Mesenteric fat pad (tissue), 1 donor: Measurements from ENCODE around the gene RFPL2. TPM values are rescaled to one million over a fixed set of nuclear protein-coding genes. Genes with fewer than 3 reads are reported as not detected.
"Not testable (repeated sequence)": the region's sequence is repeated elsewhere in the genome, so short reads cannot be mapped to it uniquely, and the experiment has no call there.

Source experiments
- DNase-seq: peaks from one replicate; pipeline ENCODE4 v3.0.0-alpha.2; 2020; ENCODE audit warnings: low spot score
- total RNA-seq: library from RNA; stranded (reverse); fragmentation: NEBNext Ultra II Directional; extraction: Animal tissue kit (Norgen Biotek cat#: 25700); gene quantifications from one replicate; pipeline ENCODE4 v1.2.1, GENCODE V29; 2021
- donor health status: DM: yes; HTN: yes; CAD: no.

Gene RFPL2
- total RNA-seq, 1 donor from 2014 or later = not detected

- no peak for DNase-seq
These were observed 1.3 kb upstream of the RFPL2 start for GRCh38 chr22:32205974-32206773.

- no peak for DNase-seq
These were observed 625 bp downstream of the RFPL2 start for GRCh38 chr22:32204040-32204855.

- no peak for DNase-seq
These were observed 1.5 kb downstream of the RFPL2 start for GRCh38 chr22:32203181-32204039.

GRCh38 chr22:32202539-32203180 is 2.2 kb downstream of the RFPL2 start:
- no peak for DNase-seq

DNA sequence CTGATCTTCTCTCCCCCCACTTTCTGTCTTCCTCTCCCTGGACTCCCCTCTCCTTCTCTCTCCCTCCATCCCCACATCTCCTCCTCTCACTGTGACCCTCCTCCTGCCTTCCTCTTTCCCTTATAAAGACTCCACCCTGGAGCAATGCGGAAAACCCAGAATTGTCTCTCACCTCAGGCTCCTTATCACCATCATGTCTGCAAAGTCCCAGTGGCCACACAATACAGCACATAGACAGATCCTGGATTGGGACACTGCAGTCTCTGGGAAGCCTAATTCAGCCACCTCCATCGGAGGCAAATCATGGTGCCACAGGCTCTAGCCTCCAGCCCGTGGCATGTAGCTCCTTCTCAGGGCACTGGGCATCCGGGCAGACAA is 2.7 kb downstream of the RFPL2 start:
- no peak for DNase-seq

DNA sequence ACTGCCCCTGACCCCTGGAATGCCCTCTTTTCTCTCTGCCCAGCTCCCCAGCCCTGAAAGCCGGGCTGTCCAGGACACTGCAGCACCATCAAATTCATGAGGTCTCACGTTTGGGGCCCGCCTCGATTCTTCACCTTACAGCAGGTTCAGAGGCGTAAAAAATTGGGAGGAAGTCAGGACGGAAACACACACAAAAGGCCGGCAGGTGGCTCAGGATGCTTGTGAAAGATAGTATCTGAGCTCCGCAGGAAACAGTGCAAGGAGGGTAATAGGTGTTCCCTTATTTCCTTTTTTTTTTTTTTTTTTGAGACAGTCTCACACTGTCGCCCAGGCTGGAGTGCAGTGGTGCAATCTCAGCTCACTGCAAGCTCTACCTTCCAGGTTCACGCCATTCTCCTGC is 4.1 kb downstream of the RFPL2 start:
- DNase-seq = no peak

GRCh38 chr22:32199961-32200360 is 4.9 kb downstream of the RFPL2 start:
- DNase-seq = no peak

DNA sequence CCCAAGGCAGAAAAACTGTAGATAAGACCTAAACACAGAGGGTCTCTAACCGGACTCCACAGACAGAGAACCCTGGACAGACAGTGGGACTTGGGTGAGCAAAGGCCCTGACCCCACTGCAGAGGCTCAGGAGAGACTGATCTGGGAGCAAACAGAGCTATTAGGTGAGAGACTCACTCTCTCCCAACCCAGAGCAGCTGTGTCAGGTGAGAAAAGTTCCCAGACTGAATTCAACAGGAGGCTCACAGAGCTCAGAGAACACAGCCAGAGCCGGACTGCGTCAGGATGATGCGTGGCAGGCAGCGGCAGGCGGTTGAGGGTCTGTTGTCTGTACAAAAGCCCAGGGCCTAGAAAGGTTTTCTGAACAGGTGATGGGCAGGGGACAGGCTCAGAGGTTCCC is 5.5 kb downstream of the RFPL2 start:
- no peak for DNase-seq

DNA sequence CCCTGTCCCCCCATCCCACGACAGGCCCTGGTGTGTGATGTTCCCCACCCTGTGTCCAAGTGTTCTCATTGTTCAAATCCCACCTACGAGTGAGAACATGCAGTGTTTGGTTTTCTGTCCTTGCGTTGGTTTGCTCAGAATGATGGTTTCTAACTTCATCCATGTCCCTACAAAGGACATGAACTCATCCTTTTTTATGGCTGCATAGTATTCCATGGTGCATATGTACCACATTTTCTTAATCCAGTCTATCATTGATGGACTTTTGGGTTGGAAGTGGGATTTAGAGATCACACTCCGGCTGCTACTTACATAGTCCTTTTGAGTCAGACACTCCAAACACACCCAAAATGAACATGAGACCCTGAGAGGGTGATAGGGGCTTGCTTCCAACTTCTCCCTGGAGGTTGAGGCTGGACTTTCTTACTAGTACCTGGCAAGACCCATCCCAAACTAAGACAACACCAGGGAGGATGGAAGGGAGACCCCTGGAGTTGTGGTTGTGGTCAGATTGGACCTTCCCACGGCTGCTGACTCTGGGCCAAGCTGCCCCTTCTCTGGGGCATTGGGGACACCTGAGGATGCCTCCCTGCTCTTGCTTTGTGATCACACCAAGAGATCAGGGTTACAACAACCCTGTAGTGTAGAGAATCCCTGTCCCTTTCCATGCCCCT is 7.2 kb downstream of the RFPL2 start:
- not testable (repeated sequence) for DNase-seq

GRCh38 chr22:32195900-32196299 is 9.0 kb downstream of the RFPL2 start:
- not testable (repeated sequence) for DNase-seq

DNA sequence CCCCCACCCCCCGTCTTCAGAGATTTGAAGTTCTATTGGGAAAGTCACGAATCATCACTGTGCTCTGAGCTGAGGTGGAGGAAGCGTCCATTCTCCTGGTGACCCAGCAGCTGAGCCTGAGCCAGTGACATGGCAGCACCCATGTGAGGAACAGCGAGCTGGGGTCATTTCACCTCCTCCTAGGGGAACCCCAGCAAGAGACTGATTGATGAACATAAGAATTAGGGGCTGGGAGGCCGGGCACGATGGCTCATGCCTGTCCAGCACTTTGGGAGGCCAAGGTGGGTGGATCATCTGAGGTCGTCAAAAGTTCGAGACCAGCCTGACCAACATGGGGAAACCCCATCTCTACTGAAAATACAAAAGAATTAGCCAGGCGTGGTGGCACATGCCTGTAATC is 11.5 kb downstream of the RFPL2 start:
- DNase-seq = not testable (repeated sequence)

DNA sequence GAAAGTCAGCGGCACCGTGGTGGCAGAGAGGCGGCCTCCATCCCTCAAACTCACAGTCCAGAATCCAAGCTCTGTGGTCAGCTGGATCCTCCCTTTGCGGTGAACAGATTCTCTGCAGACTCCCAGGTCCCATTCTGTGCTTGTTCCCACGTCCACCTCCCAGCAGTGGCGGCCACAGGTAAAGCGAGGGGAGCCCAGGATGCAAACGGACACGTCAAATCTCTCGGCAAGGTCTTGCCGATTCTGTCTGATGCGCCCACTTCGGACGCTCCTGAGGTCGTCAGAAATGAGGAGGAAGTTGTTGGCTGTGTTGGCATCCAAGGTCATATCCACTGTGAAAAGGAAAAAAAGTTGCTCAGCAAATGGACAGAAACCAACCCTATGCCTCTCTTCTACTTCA is 13.9 kb downstream of the RFPL2 start:
- DNase-seq = not testable (repeated sequence)

DNA sequence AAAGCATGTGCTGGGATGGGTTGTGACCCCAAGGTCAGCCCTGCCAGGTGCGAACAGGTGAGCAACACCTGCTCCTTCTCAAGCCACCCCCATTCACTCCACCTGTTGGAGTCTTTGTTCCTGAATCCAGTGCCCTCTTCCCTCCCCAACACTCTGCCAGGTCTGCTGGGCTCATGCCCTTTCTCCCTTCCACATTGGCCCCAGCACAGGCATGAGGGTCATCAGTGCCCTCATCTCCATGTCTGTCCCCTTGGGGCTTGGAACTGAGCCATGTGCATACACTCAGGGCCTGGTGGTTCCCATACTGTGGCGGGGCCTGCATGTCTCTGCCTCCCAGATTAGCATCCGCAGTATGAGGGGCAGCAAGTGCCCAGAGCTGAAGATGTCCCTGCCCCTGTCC is 19.1 kb downstream of the RFPL2 start:
- DNase-seq = no peak

- DNase-seq = no peak
These were observed 21.2 kb downstream of the RFPL2 start for GRCh38 chr22:32183625-32184024.

GRCh38 chr22:32181043-32181442 is 23.8 kb downstream of the RFPL2 start:
- DNase-seq = no peak

DNA sequence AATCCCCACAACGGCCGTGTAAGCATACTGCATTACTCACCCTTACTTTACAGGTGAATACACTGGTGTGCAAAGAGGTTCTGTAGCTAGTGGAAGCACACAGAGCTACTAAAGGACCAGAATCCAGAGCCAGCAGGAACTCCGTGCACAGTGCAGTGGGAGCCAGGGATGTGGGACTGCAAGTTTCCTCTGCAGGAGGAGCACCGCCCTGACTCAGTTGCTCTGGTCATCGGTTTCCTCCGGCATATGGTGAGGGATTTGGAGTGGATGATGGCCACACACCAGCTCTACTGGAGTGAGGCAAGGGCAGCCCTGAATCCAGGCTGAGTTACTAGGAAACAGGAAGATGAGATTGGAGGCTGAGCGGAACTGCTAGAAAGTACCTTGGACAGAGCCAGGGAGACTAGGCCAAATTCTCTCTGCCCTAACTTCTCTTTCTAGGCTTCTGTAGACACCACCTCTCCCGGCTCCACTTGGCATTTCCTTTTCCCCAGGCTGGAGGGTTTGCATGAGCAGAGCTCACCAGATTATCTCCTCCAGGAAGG is 27.6 kb downstream of the RFPL2 start:
- no peak for DNase-seq

- no peak for DNase-seq
These were observed 28.9 kb downstream of the RFPL2 start for GRCh38 chr22:32175683-32176644.

DNA sequence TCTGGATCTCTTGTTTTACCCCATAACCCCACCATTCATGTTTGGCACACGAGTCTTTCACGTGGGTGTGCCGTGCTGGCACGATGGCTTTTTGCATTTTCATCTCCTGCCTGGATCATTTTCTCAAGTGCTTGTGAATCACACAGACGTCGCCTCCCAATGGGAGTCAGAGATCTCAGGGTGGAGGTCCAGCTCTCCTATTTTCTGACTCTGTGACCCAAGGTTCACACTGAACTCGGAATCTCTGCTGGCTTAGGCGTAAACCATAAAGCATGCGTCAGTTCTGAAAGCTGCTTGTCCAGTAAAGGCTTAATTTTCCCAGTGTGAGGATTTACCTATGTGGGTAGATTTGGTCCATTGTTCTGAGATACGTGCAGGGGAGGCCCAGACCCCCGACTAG is 29.8 kb downstream of the RFPL2 start:
- no peak for DNase-seq

GRCh38 chr22:32165681-32166080 is 39.2 kb downstream of the RFPL2 start:
- DNase-seq = no peak
